Ovary (tissue), 3 donors: Measurements from ENCODE around the gene ZNF385D.

Experiments
- CTCF ChIP-seq, 3 donors: fragments of 450-650 bp in 2 of 3; fragments of 200-600 bp in 1 of 3; IDR thresholded peaks; one replicate each; pipeline versions ENCODE4 v1.5.1 to v1.8.0; 2016 to 2022; ENCODE audit warnings: antibody characterized with exemption in 3 of 3, mild to moderate bottlenecking in 1 of 3
- EP300 ChIP-seq: sonication (generic); formaldehyde crosslinking; IDR thresholded peaks from one replicate; pipeline ENCODE4 v1.6.1; 2017; ENCODE audit warnings: antibody characterized with exemption
- POLR2A ChIP-seq: fragments of 450-650 bp; IDR thresholded peaks from one replicate; pipeline ENCODE4 v1.6.1; 2017; ENCODE audit warnings: antibody characterized with exemption, mild to moderate bottlenecking, moderate library complexity
- donor health status: DM: no; HTN: no; CAD: no.

- TF ChIP-seq POLR2A (no peak), CTCF (IDR thresholded peaks at IDR 0.05) (no peak), EP300 (no peak)
Measured at GRCh38 chr3:21718161-21718765, 32.7 kb downstream of the ZNF385D start.
